HUES48 (cell line): ENCODE measurements around the gene LIN9.
A peak's percentile ranks its signal among the peaks of the same experiment; 100 is the strongest.

Experiments used
- H3K27ac ChIP-seq: one replicate; pipeline ENCODE4 v1.7.0; 2013; ENCODE audit warnings: low read depth, low read length, inconsistent platforms
- H3K27me3 ChIP-seq: 2 replicates; pipeline ENCODE4 v1.6.1; 2013; ENCODE audit warnings: mild to moderate bottlenecking, low read length; ENCODE audit not compliant: control insufficient read depth, insufficient read depth
- H3K36me3 ChIP-seq: 2 replicates; pipeline ENCODE4 v1.6.1; 2013; ENCODE audit warnings: low read length; ENCODE audit not compliant: control insufficient read depth, insufficient read depth
- H3K4me1 ChIP-seq: 2 replicates; pipeline ENCODE4 v1.6.1; 2013; ENCODE audit warnings: mild to moderate bottlenecking, low read length; ENCODE audit not compliant: control insufficient read depth, insufficient read depth
- H3K4me3 ChIP-seq: 2 replicates; pipeline ENCODE4 v1.5.1; 2013; ENCODE audit warnings: mild to moderate bottlenecking, low read depth, low read length
- H3K9ac ChIP-seq: 2 replicates; pipeline ENCODE4 v1.6.1; 2013; ENCODE audit warnings: mild to moderate bottlenecking, low read depth, low read length, moderate library complexity
- H3K9me3 ChIP-seq: 2 replicates; pipeline ENCODE4 v1.6.1; 2013; ENCODE audit warnings: low read length; ENCODE audit not compliant: control insufficient read depth, insufficient read depth

The LIN9 gene

GRCh38 chr1:226320930-226321329, 12.0 kb upstream of the LIN9 start:
- Histone ChIP-seq H3K4me1 (no peaks in the 10 kb centered on the region), H3K9ac (no peak overlapping the region), H3K4me3 (no peak overlapping the region), H3K27ac (no peak overlapping the region), H3K27me3 (no peaks in the 10 kb centered on the region), H3K36me3 (no peaks in the 10 kb centered on the region), H3K9me3 (0 out of 2 replicates have a peak, but pooled peaks cover 2% of the 10 kb centered on the region)

DNA sequence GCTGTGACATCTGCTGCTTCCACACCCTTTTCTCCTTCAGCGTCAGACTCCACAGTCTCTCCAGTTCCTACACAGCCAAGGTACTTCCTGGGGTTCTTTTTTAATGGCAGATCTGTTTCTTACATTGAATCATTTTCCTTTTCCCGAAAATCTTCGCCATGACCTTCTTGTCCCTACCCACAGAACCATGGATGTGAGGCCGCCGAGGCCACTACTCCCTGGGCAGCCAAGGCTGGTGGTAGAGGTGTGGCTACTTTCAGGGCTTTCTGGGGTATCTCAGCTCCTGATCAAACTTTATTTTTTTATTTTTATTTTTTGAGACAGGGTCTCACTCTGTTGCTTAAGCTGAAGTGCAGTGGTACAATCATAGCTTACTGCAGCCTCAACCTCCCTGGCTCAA, 9.5 kb upstream of the LIN9 start:
- no peaks in the 10 kb centered on the region for H3K36me3 ChIP-seq
- H3K27me3 ChIP-seq = no peaks in the 10 kb centered on the region
- H3K9ac ChIP-seq = no peak overlapping the region

GRCh38 chr1:226314055-226314454, 5.1 kb upstream of the LIN9 start:
- H3K9ac ChIP-seq = no peak overlapping the region
- H3K36me3 ChIP-seq = no peaks in the 10 kb centered on the region
- H3K27me3 ChIP-seq = peaks cover 16% of the 10 kb centered on the region
- no peak overlapping the region for H3K27ac ChIP-seq
- no peaks in the 10 kb centered on the region for H3K9me3 ChIP-seq
- H3K4me3 ChIP-seq = no peak overlapping the region
- peaks cover 12% of the 10 kb centered on the region for H3K4me1 ChIP-seq

More for the DNA sequence above, 9.5 kb upstream of the LIN9 start:
- no peak overlapping the region for H3K4me3 ChIP-seq
- H3K27ac ChIP-seq = no peak overlapping the region
- no peaks in the 10 kb centered on the region for H3K4me1 ChIP-seq
- 0 out of 2 replicates have a peak, but pooled peaks cover 2% of the 10 kb centered on the region for H3K9me3 ChIP-seq

DNA sequence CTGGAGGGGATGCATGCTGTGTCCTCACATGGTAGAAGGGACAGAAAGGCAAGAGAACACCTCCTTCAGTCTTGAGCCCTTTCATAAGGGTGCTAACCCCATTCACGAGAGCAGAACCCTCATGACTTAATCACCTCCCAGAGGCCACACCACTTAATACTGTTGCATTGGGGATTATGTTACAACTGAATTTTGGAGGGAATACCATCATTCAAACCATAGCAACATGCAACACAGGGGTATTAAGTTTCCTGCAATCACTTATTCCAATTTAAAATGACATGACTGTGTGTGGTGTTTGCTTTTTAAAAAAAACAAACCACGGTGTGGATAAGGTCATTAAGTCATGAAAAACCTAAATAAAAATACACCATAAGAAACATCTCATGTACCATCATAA, 3.1 kb upstream of the LIN9 start:
- H3K9ac ChIP-seq = no peak overlapping the region
- H3K27me3 ChIP-seq = peaks cover 16% of the 10 kb centered on the region
- H3K4me3 ChIP-seq = no peak overlapping the region
- H3K4me1 ChIP-seq = peaks cover 19% of the 10 kb centered on the region
- H3K27ac ChIP-seq = no peak overlapping the region
- H3K36me3 ChIP-seq = no peaks in the 10 kb centered on the region
- no peaks in the 10 kb centered on the region for H3K9me3 ChIP-seq

DNA sequence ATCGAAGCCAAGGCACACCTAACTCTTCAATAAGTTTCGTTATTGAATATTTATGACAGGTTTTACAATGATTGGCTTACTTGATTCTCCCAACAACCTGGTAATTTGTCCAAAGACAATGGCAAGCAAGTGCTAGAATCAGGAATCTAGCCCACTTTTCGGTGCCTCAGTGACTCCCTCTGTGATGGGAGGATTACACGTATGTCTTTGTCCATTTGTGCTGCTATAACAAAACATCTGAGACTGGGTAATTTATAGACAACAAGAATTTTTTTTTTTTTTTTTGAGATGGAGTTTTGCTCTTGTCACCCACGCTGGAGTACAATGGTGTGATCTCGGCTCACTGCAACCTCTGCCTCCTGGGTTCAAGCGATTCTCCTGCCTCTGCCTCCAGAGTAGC, 2.4 kb upstream of the LIN9 start:
- H3K36me3 ChIP-seq = no peaks in the 10 kb centered on the region
- H3K9me3 ChIP-seq = no peaks in the 10 kb centered on the region
- H3K27ac ChIP-seq = no peak overlapping the region
- peaks cover 19% of the 10 kb centered on the region for H3K4me1 ChIP-seq
- H3K9ac ChIP-seq = no peak overlapping the region
- no peak overlapping the region for H3K4me3 ChIP-seq
- peaks cover 16% of the 10 kb centered on the region for H3K27me3 ChIP-seq

DNA sequence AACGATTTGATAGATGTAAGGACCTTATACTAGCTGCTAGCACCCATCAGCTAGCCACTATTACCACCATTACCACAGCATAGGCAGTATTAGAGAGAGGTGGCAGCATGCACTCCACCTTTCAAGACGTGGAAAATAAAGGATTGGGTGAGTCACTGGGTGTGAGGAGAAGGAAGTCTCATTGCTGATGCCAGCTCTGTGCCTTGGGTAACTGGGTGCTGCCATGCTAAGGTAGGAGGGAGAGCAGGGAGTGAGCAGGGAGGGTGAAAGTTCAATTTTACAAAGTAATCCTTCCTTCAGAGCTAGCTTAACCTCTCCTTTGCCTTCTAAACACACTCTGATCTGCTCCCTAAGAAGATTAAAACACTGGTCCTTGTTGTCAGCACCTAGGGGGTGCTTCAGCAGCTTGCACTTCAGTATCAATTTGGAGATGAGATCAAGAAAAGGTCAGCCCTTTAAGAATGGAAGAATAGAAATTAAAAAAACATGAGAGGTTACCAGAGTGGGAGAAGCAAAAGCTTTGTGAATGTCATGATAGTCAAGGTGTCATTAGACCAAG, 1.8 kb upstream of the LIN9 start:
- Histone ChIP-seq H3K27me3 (peaks cover 16% of the 10 kb centered on the region), H3K4me3 (no peak overlapping the region)

GRCh38 chr1:226310245-226310540, 1.2 kb upstream of the LIN9 start:
- no peaks in the 10 kb centered on the region for H3K9me3 ChIP-seq
- H3K4me1 ChIP-seq = peaks cover 25% of the 10 kb centered on the region
- H3K36me3 ChIP-seq = no peaks in the 10 kb centered on the region
- no peak overlapping the region for H3K9ac ChIP-seq
- peak overlapping the region; percentile 82; the same call in 1 of the 2 replicates for H3K4me3 ChIP-seq
- H3K27me3 ChIP-seq = peaks cover 16% of the 10 kb centered on the region
- H3K27ac ChIP-seq = no peak overlapping the region

More for the DNA sequence above, 1.8 kb upstream of the LIN9 start:
- Histone ChIP-seq H3K9me3 (no peaks in the 10 kb centered on the region), H3K27ac (no peak overlapping the region), H3K9ac (no peak overlapping the region), H3K36me3 (no peaks in the 10 kb centered on the region), H3K4me1 (peaks cover 20% of the 10 kb centered on the region)

DNA sequence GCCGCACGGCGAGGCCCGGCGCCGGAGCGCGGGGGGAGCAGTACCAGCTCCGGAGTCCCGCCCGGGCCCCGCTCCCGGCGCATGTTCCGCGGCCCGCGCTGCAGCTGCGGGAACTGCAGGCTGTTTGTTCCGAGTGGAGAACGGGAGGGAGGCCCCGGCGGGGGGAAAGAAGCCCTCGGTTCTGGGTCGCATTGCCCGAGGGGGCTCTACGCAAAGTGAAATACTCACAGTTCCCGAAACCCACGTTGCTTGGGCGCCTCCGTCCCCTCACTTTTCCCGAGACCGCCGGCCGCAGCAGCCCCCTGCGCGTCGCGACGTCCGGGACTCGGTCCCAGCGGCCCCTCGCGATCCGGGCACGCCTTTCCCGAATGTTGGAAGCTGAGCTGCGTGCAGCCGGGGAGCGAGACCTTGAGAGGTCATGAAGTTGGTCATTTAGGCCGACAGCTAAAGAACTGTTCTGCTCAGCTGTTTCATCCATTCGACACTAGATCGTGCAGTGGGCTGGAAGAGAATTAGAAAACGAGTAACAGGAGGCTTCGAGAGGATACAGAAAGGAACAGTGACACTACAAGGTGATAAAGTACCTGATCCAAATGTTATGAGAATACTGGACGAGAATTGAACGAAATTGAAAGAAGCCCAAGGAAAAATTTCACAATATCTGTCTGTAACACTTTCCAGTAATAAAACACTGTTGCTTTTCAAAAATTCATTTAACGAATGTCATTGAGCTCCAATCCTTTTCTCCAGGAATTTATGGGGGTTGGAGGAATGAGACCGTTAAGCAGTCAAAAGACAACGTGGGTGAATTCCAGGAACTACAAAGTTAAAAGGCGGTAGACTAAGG, 657 bp upstream of the LIN9 start:
- Histone ChIP-seq H3K27me3 (peaks cover 16% of the 10 kb centered on the region), H3K4me3 (peak overlapping the region; percentile 82), H3K9ac (peak overlapping the region; percentile 75), H3K36me3 (no peaks in the 10 kb centered on the region), H3K9me3 (no peaks in the 10 kb centered on the region), H3K4me1 (peaks cover 31% of the 10 kb centered on the region), H3K27ac (peak overlapping the region; percentile 94)

- H3K9me3 ChIP-seq = no peaks in the 10 kb centered on the region
- H3K9ac ChIP-seq = peak overlapping the region; percentile 95; the same call in 1 of the 2 replicates
- H3K27me3 ChIP-seq = peaks cover 16% of the 10 kb centered on the region
- peak overlapping the region; percentile 94 for H3K27ac ChIP-seq
- peak overlapping the region; percentile 82 for H3K4me3 ChIP-seq
- H3K36me3 ChIP-seq = no peaks in the 10 kb centered on the region
- H3K4me1 ChIP-seq = peaks cover 35% of the 10 kb centered on the region
Observed at GRCh38 chr1:226308166-226308722, 720 bp downstream of the LIN9 start.

DNA sequence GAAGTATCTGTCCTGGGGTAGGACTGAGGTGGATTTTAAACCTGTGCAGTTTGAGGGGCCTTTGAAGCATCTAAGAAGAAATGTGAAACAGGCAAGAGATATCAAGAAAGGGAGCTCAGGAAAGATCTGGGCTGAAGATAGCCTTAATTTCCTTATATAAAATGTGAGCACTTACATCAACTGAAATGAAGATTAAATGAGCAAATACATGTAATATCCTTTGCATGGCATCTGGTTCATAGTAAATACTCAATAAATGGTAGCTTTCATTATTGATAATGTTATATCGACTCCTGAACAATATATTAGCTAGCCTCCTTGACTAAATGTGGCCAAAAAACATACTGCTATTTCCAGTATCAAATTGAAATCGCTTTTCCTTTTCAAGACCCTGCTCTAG, 2.5 kb downstream of the LIN9 start:
- Histone ChIP-seq H3K4me1 (peaks cover 41% of the 10 kb centered on the region), H3K9me3 (no peaks in the 10 kb centered on the region), H3K36me3 (no peaks in the 10 kb centered on the region), H3K27ac (no peak overlapping the region), H3K4me3 (no peak overlapping the region), H3K9ac (no peak overlapping the region), H3K27me3 (peaks cover 16% of the 10 kb centered on the region)

DNA sequence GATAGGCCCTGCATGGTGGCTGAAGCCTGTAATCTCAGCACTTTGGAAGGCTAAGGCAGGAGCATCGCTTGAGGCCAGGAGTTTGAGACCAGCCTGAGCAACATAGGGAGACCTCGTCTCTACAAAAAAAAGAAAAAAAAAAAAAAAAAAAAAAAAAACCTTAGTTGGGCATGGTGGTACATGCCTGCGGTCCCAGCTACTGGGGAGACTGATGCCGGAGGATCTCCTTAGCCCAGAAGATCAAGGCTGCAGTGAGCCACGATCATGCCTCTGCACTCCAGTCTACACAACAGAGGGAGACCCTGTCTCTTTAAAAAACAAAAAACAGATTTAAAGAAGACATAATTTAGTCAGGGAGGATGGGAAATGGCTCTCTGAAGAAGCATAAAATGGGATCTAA, 3.8 kb downstream of the LIN9 start:
- H3K9ac ChIP-seq = no peak overlapping the region
- no peaks in the 10 kb centered on the region for H3K9me3 ChIP-seq
- no peak overlapping the region for H3K4me3 ChIP-seq
- peaks cover 4% of the 10 kb centered on the region for H3K27me3 ChIP-seq
- H3K4me1 ChIP-seq = peaks cover 36% of the 10 kb centered on the region
- H3K27ac ChIP-seq = no peak overlapping the region
- 0 out of 2 replicates have a peak, but pooled peaks cover 4% of the 10 kb centered on the region for H3K36me3 ChIP-seq
